GM06990 (cell line): ENCODE measurements around the gene PLXNA4.

ENCODE experiments used
- DNase-seq: peaks from one replicate; pipeline ENCODE4 v3.0.0-alpha.2; 2011; ENCODE audit not compliant: insufficient read length; ENCODE audit errors: extremely low read depth
- H3K27me3 ChIP-seq: replicated peaks from 2 replicates; pipeline ENCODE4 v1.6.0; 2011; ENCODE audit warnings: low read length; ENCODE audit not compliant: control insufficient read depth, insufficient read depth
- H3K36me3 ChIP-seq: 2 replicates; pipeline ENCODE4 v1.5.1; 2011; ENCODE audit warnings: low read length; ENCODE audit not compliant: control insufficient read depth, insufficient read depth
- H3K4me3 ChIP-seq: replicated peaks from 2 replicates; pipeline ENCODE4 v1.5.1; 2011; ENCODE audit warnings: low read depth, mild to moderate bottlenecking, control low read depth, low read length
- CTCF ChIP-seq: IDR thresholded peaks from 2 replicates; pipeline ENCODE4 v1.5.1; 2011; ENCODE audit warnings: low read length, control low read depth, mild to moderate bottlenecking, inconsistent platforms; ENCODE audit not compliant: insufficient read depth, poor library complexity, severe bottlenecking

PLXNA4 gene

GRCh38 chr7:132435016-132435990 lies 141.0 kb downstream of the PLXNA4 start:
- TF ChIP-seq CTCF: no peak
- Histone ChIP-seq H3K27me3 (no peaks in the 10 kb centered on the region; the same call in none of the 2 replicates), H3K4me3 (no peak overlapping the region), H3K36me3 (no peaks in the 10 kb centered on the region)
- no peak for DNase-seq

- no peak for DNase-seq
- H3K4me3 ChIP-seq: no peak overlapping the region
- no peaks in the 10 kb centered on the region for H3K36me3 ChIP-seq
- H3K27me3 ChIP-seq: no peaks in the 10 kb centered on the region; the same call in none of the 2 replicates
- TF ChIP-seq CTCF: no peak
Measured at GRCh38 chr7:132434041-132434440, 142.2 kb downstream of the PLXNA4 start.

GRCh38 chr7:132433301-132433700 lies 143.0 kb downstream of the PLXNA4 start:
- Histone ChIP-seq H3K4me3 (no peak overlapping the region), H3K36me3 (no peaks in the 10 kb centered on the region), H3K27me3 (no peaks in the 10 kb centered on the region; the same call in none of the 2 replicates)
- no peak for TF ChIP-seq CTCF
- DNase-seq: no peak

- no peak overlapping the region for H3K4me3 ChIP-seq
- H3K36me3 ChIP-seq: no peaks in the 10 kb centered on the region
- TF ChIP-seq CTCF: no peak
- DNase-seq: no peak
- H3K27me3 ChIP-seq: no peaks in the 10 kb centered on the region; the same call in 1 of the 2 replicates
Measured at GRCh38 chr7:132430861-132431822, 145.1 kb downstream of the PLXNA4 start.

GRCh38 chr7:132430041-132430855 lies 146.0 kb downstream of the PLXNA4 start:
- TF ChIP-seq CTCF: no peak
- no peaks in the 10 kb centered on the region; the same call in 1 of the 2 replicates for H3K27me3 ChIP-seq
- DNase-seq: no peak
- no peak overlapping the region for H3K4me3 ChIP-seq
- no peaks in the 10 kb centered on the region for H3K36me3 ChIP-seq
